Spleen (tissue), 7 donors: Measurements from ENCODE around the gene WDR55.

Experiments
- CTCF ChIP-seq, 11 experiments: fragments of 200-600 bp in 7 of 11; fragments of 450-650 bp in 4 of 11; sonication (generic) in 4 of 11; IDR thresholded peaks in 8 of 11; conservative IDR thresholded peaks in 3 of 11; 1 replicate in 7 of 11; 2 replicates in 4 of 11; pipeline versions ENCODE4 v1.4.0 to v1.8.0; 2016 to 2021; ENCODE audit warnings: antibody characterized with exemption in 11 of 11, inconsistent platforms in 4 of 11, mild to moderate bottlenecking in 1 of 11
- POLR2A ChIP-seq, 3 donors: fragments of 450-650 bp; IDR thresholded peaks; one replicate each; pipeline ENCODE4 v1.5.1; 2017; ENCODE audit warnings: antibody characterized with exemption in 3 of 3, mild to moderate bottlenecking in 1 of 3
- donor health status: DM: no; HTN: no; CAD: no; lungs with moderate emphysema.
- donor health status: DM: no; HTN: no; CAD: no.
- donor health status: DM: no; HTN: no; CAD: no.

DNA sequence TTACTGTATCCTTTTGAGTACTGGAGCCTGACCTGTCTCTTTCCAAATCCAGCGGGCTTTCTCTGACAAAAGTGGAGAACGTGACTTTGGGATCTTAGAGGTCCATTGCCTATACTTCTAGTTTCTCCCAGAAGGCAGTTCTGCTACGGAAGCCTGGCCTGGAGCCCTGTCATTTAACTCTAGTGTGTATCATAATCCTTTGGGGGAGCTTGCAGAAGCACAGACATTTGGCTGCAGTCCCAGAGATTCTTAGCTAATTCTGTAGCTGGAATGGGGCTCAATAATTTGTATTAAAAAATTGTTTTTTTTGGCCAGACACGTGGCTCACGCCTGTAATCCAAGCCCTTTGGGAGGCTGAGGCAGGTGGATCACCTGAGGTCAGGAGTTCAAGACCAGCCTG is 29.6 kb downstream of the WDR55 start:
- TF ChIP-seq CTCF (IDR thresholded peaks at IDR 0.05 in 8 of 11, conservative IDR thresholded peaks at IDR 0.05 in 3 of 11) (no peak), POLR2A (IDR thresholded peaks at IDR 0.05) (no peak)
